Measurements from ENCODE around the gene PLA2G12B. TPM values are rescaled to one million over a fixed set of nuclear protein-coding genes. Genes with fewer than 3 reads are reported as not detected.
"Not testable (repeated sequence)": the region's sequence is repeated elsewhere in the genome, so short reads cannot be mapped to it uniquely, and the experiment has no call there.

PLA2G12B gene, protein sequence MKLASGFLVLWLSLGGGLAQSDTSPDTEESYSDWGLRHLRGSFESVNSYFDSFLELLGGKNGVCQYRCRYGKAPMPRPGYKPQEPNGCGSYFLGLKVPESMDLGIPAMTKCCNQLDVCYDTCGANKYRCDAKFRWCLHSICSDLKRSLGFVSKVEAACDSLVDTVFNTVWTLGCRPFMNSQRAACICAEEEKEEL
- total RNA-seq, result 0.41 TPM

DNA sequence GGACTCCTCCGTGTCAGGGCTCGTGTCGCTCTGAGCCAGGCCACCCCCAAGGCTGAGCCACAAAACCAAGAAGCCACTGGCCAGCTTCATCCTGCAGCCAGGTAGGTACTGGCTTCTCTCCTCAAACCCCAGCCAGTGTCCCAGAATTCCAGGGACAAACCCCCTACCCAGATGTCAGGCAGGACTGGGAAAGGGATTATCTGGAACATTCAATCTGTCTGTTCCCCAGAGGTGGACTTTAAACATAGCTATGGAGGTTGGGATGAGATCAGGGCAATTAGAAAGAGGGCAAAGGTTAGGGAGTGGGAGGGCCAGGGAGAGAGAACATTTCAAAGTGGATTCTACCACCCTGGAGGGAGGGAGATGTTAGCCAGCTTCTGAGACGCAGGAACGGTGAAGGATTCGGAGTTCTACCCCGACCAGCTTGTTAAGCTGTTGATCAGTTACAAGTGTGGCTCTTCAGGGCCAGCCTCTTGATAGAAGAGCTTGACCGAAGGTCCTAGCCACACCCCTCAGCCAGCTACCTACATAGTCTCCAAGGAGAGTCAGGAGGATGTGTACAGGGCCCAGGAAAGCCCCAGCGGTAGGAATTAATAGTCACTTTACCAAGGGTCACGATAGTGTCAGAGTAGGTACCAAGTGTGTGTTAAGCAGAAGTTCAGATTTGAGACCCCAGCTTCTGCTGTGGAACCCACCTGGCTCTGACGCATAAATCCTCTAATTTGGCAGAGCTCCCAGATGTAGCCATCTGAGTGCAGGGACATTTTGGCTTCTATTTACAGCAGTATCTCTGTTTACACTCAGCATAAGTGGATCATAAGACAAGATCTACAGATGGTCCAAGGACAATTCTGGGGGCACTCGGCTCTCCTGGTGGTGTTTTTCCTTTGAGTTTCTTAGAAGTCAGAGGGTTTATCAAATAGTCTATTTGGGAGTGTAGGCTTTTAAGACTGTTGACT, at the start of gene PLA2G12B:
Gene PLA2G12B (minus strand): TSS at position 211 of the 959 bp plus-strand sequence. CDS start 121 bp downstream, at position 90.
- DNase-seq (ENCODE audit: low spot score in 2 of 2) (no peak), FAIRE-seq (no peak)

DNA sequence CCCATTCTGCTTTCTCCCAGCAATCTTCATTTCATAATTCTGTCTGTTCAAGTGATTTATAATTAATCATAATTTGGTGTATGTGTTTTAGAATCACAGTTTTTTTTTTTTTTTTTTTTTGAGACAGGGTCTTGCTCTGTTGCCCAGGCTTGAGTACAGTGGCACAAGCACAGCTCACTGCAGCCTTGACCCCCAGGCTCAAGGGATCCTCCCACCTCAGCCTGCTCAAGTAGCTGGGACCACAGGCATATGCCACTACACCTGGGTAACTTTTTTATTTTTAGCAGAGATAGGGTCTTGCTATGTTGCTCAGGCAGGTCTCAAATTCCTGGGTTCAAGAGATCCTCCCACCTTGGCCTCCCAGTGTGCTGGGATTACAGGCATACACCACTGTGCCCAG, 49.2 kb upstream of the PLA2G12B start:
- FAIRE-seq, result no peak

DNA sequence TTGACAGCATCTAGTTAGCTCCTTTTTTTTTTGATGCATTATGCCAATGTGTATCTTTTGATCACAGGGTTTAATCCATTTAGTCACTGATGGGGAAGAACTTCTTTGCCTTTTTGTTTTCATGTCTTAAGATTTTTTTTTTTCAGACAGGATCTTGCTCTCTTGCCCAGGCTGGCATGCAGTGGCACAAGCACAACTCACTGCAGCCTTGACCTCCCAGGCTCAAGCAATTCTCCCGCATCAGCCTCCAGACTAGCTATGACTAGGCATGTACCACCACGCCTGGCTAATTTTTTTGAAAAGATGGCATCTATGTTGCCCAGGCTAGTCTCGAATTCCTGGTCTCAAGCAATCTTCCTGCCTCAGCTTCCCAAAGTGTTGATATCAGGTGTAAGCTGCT, 46.4 kb upstream of the PLA2G12B start:
- DNase-seq (ENCODE audit: low spot score in 2 of 2) (no peak), FAIRE-seq (no peak)

More for the DNA sequence above, 49.2 kb upstream of the PLA2G12B start:
- DNase-seq (ENCODE audit: low spot score in 2 of 2), result no peak

DNA sequence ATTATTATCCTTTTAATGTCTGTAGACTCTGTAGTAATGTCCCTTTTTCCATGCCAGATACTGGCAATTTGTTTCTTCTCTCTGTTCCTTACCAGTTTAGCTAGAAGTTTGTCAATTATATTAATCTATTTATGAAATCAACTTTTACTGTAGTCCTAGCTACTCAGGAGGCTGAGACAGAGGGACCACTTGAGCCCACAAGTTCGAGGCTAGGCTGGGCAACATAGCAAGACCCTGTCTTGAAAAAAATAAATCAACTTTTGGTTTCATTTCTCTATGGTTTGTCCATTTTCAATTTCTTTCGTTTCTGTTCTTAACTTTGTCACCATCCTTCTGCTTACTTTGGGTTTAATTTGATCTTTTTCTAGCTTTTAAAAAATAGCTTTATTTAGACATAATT, 42.5 kb upstream of the PLA2G12B start:
- DNase-seq (ENCODE audit: low spot score in 2 of 2), result no peak
- FAIRE-seq, result no peak

DNA sequence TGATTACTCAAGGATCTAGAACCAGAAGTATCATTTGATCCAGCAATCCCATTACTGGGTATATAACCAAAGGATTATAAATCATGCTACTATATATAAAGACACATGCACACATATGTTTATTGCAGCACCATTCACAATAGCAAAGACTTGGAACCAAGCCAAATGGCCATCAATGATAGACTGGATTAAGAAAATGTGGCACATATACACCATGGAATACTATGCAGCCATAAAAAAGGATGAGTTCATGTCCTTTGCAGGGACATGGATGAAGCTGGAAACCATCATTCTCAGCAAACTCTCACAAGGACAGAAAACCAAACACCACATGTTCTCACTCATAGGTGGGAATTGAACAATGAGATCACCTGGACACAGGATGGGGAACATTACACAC, 40.9 kb upstream of the PLA2G12B start:
- FAIRE-seq; DNase-seq (ENCODE audit: low spot score in 2 of 2): not testable (repeated sequence)

DNA sequence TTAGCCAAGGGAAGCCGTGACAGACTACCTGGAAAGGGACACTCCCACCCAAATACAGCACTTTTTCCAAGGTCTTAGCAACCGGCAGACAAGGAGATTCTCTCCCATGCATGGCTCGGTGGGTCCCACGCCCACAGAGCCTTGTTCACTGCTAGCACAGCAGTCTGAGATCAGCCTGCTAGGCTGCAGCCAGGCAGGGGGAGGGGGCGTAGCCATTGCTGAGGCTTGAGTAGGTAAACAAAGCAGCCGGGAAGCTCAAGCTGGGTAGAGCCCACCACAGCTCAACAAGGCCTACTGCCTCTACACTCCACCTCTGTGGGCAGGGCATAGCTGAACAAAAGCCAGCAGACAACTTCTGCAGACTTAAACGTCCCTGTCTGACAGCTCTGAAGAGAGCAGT, 35.2 kb upstream of the PLA2G12B start:
- not testable (repeated sequence) for DNase-seq (ENCODE audit: low spot score in 2 of 2)

DNA sequence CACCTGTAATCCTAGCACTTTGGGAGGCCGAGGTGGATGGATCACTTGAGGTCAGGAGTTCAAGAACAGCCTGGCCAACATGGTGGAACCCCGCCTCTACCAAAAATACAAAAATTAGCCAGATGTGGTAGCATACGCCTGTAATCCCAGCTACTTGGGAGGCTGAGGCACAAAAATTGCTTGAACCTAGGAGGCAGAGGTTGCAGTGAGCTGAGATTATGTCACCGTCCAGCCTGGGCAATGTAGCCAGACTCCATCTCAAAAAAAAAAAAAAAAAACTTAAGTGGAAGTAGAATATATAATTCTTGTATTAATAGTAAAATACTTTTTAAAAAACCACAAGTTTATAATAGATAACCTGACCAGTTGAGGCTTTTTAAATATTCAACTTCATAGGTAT, 30.0 kb upstream of the PLA2G12B start:
- not testable (repeated sequence) for FAIRE-seq; DNase-seq (ENCODE audit: low spot score in 2 of 2)

More for the DNA sequence above, 35.2 kb upstream of the PLA2G12B start:
- not testable (repeated sequence) for FAIRE-seq

DNA sequence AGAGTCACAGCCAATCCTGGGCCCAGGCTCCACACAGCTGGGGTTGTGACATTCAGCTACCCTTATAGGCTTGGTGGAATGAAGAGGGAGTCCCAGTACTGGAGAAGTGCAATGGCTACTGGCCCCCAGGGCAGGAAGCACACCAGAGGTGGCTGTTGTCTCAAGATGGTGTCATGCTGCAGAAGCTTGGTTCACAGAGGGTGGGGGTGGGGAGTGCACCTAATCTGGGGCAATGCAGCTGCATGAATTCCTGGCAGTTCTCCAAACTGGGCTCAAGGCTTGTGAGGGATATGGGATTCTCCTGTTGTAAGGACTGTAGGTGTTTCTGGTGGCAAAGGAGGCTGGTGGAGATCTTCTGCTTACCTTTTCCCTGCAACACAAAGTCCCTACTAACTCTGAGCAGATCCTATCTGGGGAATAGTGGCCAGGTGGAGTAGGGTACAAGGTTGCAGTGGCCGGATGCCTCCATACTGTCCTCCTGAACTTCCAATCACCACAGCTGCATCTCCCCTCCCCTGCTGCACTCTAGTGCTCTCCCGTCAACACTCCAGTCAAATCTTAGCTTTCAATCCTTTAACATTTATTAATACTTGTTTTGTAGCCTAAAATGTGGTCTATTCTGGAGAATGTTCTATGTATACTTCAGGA, 27.4 kb upstream of the PLA2G12B start:
- DNase-seq (ENCODE audit: low spot score in 2 of 2) (no peak), FAIRE-seq (no peak)

DNA sequence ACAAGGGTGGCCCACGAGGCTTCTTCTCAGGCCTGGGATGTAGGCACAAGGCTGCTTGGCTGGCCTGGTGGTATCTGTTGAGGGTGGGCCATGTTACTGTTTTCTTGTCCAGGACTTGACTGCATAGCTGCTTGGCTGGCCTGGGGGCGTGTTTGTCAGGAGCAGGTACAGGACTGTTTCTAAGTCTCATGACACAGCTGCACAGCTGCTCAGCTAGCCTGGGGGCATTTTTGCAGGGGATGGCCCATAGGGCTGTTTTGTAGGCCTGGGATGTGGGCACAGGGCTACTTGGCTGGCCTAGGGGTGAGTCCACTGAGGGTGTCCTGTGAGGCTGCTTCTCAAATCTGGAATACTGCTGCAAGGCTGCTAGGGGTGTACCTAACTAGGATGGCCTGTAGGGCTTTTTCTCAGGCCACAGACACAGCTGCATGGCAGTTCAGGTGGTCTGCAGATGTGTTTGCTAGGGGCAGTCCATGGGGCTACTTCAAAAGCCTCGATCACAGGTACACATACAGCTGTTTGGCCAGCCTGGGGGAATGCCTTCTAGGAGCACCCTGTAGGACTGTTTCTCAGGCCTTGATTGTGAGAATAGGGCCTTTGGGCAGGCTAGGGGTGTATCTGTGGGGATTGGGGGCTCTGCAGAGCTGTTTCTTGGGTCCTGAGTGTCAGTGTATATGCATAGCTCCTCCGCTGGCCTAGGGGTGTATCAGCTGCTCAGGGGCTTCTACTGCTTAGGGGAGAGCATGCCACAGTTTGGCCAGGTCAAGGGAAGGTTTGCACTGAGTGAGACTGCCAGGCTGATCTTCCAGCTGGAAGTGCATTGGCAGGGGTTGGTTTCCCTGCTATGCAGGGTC, 26.6 kb upstream of the PLA2G12B start:
- no peak for DNase-seq (ENCODE audit: low spot score in 2 of 2)
- no peak for FAIRE-seq

DNA sequence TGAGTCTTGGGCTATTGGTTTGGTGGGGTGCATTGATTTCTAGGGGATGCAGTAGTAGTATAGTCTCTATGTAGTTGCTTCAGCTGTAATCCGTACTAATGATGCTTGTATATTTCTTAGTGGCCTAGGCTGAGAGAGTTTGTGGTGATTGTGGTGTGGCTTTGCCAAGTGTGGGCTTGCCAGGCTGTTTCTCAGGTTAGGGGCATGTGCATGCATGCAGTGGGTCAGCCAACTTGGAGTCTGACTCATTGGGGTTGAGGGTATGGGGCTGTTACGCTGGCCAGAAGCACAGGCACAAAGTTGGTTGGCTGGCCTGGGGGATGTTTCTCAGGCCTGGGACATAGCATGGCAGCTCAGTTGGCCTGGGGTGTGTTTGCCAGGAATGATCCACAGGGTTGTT, 25.7 kb upstream of the PLA2G12B start:
- FAIRE-seq (no peak), DNase-seq (ENCODE audit: low spot score in 2 of 2) (no peak)

DNA sequence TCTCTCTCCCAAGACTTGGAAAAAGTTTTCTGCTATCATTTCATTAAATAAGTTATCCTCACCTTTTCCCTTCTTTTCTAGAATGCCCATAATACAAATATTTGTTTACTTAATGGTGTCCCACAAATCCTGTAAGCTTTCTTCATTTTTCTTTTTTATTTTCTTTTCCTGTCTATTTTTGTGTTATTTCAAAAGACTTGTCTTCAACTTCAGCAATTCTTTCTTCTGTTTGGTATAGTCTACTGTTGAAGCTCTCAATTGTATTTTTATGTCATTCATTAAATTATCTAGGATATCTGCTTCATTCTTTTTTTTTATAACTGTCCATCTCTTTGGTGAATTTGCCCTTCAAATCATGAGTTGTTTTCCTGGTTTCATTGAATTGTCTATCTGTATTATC, 25.1 kb upstream of the PLA2G12B start:
- FAIRE-seq (no peak), DNase-seq (ENCODE audit: low spot score in 2 of 2) (no peak)

DNA sequence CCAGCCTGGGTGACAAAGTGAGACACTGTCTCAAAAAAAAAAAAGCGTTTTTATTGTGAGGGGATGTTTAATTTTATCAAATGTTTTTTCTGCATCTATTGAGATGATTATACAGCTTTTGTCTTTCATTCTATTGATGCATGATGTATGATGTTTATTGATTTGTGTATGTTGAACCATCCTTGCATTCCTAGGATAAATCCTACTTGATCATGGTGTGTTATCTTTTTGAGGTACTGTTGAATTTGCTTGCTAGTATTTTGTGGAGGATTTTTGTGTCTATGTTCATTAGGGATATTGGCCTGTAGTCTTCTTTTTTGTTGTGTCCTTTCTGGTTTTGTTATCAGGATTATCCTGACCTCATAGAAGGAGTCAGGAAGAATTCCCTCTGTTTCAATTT, 22.3 kb upstream of the PLA2G12B start:
- DNase-seq (ENCODE audit: low spot score in 2 of 2) (no peak), FAIRE-seq (no peak)

DNA sequence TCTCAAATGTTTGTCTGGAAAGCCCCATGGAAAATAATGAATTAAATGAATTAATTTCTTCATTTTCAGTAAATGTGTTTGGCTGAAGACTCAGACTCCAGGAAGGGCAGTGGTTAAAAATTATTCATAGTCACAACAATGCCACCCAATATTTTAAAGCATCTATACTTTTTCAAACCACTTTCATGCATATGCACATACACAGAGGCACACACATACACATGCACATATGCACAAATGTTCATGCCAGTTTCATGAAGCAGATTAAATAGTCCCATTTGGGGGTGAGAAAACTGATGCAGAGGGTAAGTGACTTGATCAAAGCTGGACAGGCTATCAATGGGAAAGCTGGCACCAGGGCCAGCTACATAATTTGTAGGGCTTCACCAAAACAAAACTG, 1.4 kb upstream of the PLA2G12B start:
- no peak for FAIRE-seq
- DNase-seq (ENCODE audit: low spot score in 2 of 2), result no peak

DNA sequence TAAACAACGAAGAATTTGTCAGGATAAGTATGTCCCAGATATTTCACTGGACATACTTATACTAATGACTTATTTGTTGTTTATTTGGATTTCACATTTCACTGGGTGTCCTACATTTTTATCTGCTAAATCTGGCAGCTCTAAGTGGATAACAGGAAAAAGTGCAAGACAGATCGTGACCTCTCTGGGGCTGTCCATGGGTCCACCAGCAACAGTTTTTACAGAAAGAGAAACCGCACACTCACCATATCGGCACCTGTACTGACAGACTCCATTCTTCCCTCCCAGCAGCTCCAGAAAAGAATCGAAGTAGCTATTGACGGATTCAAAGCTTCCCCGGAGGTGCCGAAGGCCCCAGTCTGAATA, 393 bp downstream of the PLA2G12B start:
- no peak for FAIRE-seq
- DNase-seq (ENCODE audit: low spot score in 2 of 2), result no peak

DNA sequence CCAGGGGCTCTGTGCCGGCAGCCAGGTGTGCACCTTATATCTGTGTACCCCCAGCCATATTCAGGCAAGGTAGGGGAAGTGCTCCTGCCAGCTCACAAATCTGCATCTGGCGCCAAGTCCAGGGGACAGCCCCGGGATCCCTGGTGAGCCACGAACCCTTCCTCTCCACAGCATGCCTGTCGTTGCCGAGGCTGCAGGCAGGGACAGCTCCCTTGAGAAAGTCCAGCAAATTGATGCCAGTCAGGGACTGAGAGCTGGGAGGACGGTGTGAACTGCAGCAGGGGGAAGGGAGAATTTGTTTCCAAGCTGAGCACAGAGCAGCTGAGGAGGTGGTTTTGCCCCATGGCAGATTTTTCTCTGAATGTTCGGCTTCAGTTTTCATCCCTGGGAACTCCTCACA, 919 bp downstream of the PLA2G12B start:
- no peak for DNase-seq (ENCODE audit: low spot score in 2 of 2)
- FAIRE-seq, result no peak

DNA sequence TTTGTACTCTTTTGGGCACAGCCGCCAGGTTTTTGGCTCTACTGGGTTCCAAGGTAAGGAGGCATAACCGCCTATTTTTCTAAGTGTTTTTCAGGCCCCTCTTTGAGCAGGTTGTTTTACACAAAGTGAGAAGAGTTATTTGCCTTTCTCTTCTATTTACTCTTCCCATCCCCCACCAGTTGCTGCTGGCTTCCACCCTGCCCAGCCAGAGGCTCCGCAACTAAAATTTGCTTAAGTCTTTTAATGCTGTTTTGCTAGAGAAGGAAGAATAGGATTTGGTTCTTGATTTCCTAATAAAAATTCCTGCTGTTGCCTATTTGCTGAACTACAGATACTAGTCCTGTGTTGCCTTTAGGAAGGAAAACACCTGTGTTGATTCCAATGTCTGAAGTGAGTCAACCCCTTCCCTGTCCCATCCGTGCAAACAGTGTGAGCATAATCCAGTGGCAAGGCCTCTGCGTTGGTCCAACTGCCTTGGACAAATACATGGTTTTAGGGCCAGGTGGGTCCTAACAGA, 1.9 kb downstream of the PLA2G12B start:
- FAIRE-seq (no peak), DNase-seq (ENCODE audit: low spot score in 2 of 2) (no peak)

DNA sequence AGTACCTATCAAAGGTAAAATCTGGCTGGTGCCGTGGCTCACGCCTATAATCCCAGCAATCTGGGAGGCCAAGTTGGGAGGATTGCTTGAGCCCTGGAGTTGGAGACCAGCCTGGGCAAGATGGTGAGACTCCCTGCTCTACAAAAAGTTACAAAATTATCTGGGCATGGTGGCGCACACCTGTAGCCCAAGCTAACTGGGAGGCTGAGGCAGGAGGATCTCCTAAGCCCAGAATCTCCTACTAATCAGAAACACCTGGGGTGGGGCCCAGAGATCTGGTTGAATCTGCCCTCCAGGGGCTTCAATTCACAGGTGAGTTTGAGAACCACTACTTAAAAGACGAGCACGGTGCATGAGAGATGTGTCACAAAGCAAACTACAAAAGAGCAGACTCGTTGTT, 2.4 kb downstream of the PLA2G12B start:
- DNase-seq (ENCODE audit: low spot score in 2 of 2) (no peak), FAIRE-seq (no peak)

DNA sequence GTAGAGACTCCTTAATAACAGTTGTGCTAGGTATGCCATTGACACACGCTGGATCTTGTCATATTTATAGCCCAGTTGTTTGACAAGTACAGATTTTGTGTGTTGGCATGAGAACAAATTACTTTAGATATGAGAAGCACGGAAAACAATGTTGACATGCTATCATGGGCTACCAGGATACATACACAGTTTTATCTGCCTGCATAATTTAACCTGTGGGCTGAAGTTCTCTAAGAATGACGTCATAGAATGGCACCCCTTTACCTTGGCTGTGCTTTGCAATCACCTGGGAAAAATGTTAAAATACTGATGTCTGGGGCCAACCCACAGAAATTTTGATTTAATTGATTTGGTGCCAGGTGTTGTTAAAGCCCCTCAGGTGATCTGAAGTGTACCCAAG, 2.8 kb downstream of the PLA2G12B start:
- DNase-seq (ENCODE audit: low spot score in 2 of 2) (no peak), FAIRE-seq (no peak)

DNA sequence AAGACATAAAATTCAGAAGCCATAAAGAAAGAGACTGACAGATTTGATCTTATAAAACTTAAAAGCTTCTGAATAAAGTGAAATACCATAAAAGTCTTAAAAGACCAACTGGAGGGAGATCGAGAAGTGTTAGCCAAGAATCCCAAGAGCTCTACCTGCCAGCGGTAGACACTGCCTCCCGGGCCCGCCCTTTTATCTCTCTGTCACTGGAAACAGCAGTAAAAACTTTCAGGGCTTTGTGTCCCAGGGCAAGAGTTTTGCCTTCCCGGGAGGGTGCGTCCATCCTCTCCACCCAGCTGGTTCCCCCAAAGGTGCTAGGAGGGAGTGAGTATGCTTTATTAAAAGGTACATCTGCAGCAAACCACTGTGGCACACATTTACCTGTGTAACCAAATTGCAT, 5.8 kb downstream of the PLA2G12B start:
- DNase-seq (ENCODE audit: low spot score in 2 of 2) (no peak), FAIRE-seq (no peak)

DNA sequence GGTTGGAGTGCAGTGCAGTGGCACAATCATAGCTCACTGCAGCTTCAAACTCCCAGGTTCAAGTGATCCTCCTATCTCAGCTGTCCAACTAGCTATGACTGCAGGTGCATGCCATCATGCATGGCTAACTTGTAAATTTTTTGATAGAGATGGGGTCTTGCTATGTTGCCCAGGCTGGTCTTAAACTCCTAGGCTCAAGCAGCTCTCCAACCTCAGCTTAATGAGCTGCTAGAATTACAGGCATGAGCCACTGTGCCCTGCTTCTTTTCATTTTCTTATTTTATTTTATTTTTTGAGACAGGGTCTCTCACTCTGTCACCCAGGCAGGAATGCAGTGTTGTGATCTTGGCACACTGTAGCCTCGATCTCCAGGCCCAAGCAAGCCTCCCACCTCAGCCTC, 7.6 kb downstream of the PLA2G12B start:
- FAIRE-seq (no peak), DNase-seq (ENCODE audit: low spot score in 2 of 2) (no peak)
